MM.1S (cell line): ENCODE results near the gene DACH2.

Experiments used
- DNase-seq: peaks from one replicate; pipeline ENCODE4 v3.0.0-alpha.2; 2015
- H2AFZ ChIP-seq: fragments of 300-600 bp; sonication (generic); 2 replicates; pipeline ENCODE4 v1.6.0; 2016; ENCODE audit warnings: antibody characterized with exemption, low read length
- H3F3A ChIP-seq: fragments of 300-600 bp; sonication (generic); 2 replicates; pipeline ENCODE4 v1.6.1; 2016; ENCODE audit warnings: mild to moderate bottlenecking, antibody characterized with exemption, low read length, moderate library complexity, mixed read lengths; ENCODE audit not compliant: insufficient read depth
- H3K27ac ChIP-seq: fragments of 300-600 bp; sonication (generic); 2 replicates; pipeline ENCODE4 v1.5.1; 2016; ENCODE audit warnings: mild to moderate bottlenecking, low read length
- H3K27me3 ChIP-seq: fragments of 300-600 bp; sonication (generic); replicated peaks from 2 replicates; pipeline ENCODE4 v1.6.0; 2016; ENCODE audit warnings: low read length; ENCODE audit not compliant: insufficient read depth
- H3K36me3 ChIP-seq: fragments of 300-600 bp; sonication (generic); replicated peaks from 2 replicates; pipeline ENCODE4 v1.6.1; 2016; ENCODE audit warnings: mild to moderate bottlenecking, low read length, mixed read lengths; ENCODE audit not compliant: insufficient read depth
- H3K4me1 ChIP-seq: fragments of 300-600 bp; sonication (generic); 2 replicates; pipeline ENCODE4 v1.6.1; 2016; ENCODE audit warnings: low read length, mixed read lengths
- H3K4me2 ChIP-seq: fragments of 300-600 bp; sonication (generic); 2 replicates; pipeline ENCODE4 v1.6.0; 2016; ENCODE audit warnings: low read depth, low read length
- H3K4me3 ChIP-seq: fragments of 300-600 bp; sonication (generic); 2 replicates; pipeline ENCODE4 v1.5.1; 2016; ENCODE audit warnings: low read length, mixed read lengths
- H3K79me2 ChIP-seq: fragments of 300-600 bp; sonication (generic); 2 replicates; pipeline ENCODE4 v1.6.1; 2016; ENCODE audit warnings: mixed run types, low read length, mixed read lengths
- H3K9ac ChIP-seq: fragments of 300-600 bp; sonication (generic); 2 replicates; pipeline ENCODE4 v1.6.1; 2016; ENCODE audit warnings: low read length, mixed read lengths
- H3K9me2 ChIP-seq: fragments of 300-600 bp; sonication (generic); replicated peaks from 2 replicates; pipeline ENCODE4 v1.6.1; 2016; ENCODE audit warnings: mild to moderate bottlenecking, low read length, mixed read lengths; ENCODE audit not compliant: insufficient read depth
- H3K9me3 ChIP-seq: fragments of 300-600 bp; sonication (generic); replicated peaks from 2 replicates; pipeline ENCODE4 v1.6.1; 2016; ENCODE audit warnings: mild to moderate bottlenecking, low read length, mixed read lengths; ENCODE audit not compliant: insufficient read depth
- H4K20me1 ChIP-seq: fragments of 300-600 bp; sonication (generic); 2 replicates; pipeline ENCODE4 v1.6.1; 2016; ENCODE audit warnings: mild to moderate bottlenecking, low read length, moderate library complexity, mixed read lengths; ENCODE audit not compliant: insufficient read depth
- EZH2 ChIP-seq: fragments of 300-600 bp; sonication (generic); optimal IDR thresholded peaks from 2 replicates; pipeline ENCODE3; 2017; ENCODE audit warnings: low read depth, mild to moderate bottlenecking, antibody characterized with exemption, low read length, mixed read lengths
- EZH2phosphoT487 ChIP-seq: fragments of 300-600 bp; sonication (generic); IDR thresholded peaks from 2 replicates; pipeline ENCODE4 v1.6.1; 2018; ENCODE audit warnings: antibody characterized with exemption, low read length
- TF ChIP-seq, protein P1 (sequence below): fragments of 300-600 bp; sonication (generic); IDR thresholded peaks from 2 replicates; pipeline ENCODE4 v1.5.1; 2016; ENCODE audit warnings: antibody characterized with exemption, low read length, mixed read lengths

Gene DACH2

DNA sequence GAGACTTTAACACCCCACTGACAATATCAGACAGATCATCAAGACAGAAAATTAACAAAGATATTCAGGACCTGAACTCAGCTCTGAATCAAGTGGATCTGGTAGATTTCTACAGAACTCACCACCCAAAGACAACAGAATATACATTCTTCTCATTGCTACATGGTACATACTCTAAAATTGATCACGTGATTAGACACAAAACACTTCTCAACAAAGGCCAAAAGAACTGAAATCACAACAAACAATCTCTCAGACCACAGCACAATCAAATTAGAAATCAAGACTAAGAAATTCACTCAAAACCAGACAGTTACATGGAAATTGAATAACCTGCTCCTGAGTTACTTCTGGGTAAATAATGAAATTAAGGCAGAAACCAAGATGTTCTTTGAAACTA lies 49.6 kb downstream of the DACH2 start:
- Histone ChIP-seq H3K4me2 (no peak overlapping the region), H3K9ac (no peak overlapping the region), H3K9me2 (no peaks in the 10 kb centered on the region), H3K79me2 (no peaks in the 10 kb centered on the region), H3K4me1 (no peaks in the 10 kb centered on the region), H3K36me3 (no peaks in the 10 kb centered on the region), H3K9me3 (no peaks in the 10 kb centered on the region), H3F3A (no peaks in the 10 kb centered on the region), H3K27me3 (no peaks in the 10 kb centered on the region), H4K20me1 (no peaks in the 10 kb centered on the region), H2AFZ (no peak overlapping the region), H3K4me3 (no peak overlapping the region), H3K27ac (no peak overlapping the region)
- DNase-seq = no peak
- TF ChIP-seq EZH2 = no peak
- TF ChIP-seq, protein P1, sequence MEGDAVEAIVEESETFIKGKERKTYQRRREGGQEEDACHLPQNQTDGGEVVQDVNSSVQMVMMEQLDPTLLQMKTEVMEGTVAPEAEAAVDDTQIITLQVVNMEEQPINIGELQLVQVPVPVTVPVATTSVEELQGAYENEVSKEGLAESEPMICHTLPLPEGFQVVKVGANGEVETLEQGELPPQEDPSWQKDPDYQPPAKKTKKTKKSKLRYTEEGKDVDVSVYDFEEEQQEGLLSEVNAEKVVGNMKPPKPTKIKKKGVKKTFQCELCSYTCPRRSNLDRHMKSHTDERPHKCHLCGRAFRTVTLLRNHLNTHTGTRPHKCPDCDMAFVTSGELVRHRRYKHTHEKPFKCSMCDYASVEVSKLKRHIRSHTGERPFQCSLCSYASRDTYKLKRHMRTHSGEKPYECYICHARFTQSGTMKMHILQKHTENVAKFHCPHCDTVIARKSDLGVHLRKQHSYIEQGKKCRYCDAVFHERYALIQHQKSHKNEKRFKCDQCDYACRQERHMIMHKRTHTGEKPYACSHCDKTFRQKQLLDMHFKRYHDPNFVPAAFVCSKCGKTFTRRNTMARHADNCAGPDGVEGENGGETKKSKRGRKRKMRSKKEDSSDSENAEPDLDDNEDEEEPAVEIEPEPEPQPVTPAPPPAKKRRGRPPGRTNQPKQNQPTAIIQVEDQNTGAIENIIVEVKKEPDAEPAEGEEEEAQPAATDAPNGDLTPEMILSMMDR = no peak
- no peak for TF ChIP-seq EZH2phosphoT487

DNA sequence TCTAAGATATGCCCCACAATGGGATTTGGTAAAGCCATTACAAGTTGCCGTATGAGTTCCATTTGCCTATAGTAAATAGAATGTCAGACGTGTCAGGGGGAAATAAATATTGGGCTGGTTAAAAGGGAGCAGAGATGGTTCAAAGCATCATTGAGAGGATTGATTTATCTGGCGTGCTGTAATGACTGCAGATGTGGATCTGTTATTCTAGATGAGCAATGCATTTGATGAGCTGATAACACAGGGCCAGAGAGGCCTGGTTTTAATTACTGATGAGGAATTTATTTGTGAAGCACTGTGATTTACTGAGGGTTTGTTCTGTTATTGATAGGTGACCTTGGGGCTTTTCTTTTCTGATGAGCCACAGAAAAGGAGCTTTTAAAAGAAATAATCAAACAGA lies 62.5 kb downstream of the DACH2 start:
- H3K4me3 ChIP-seq = no peak overlapping the region
- DNase-seq = no peak
- H3K9me2 ChIP-seq = no peaks in the 10 kb centered on the region
- no peaks in the 10 kb centered on the region for H3K27me3 ChIP-seq
- no peaks in the 10 kb centered on the region for H3K79me2 ChIP-seq
- no peak for TF ChIP-seq EZH2phosphoT487
- TF ChIP-seq EZH2 = no peak
- TF ChIP-seq, protein P1 = no peak
- H3K9ac ChIP-seq = no peak overlapping the region
- H3K4me1 ChIP-seq = no peaks in the 10 kb centered on the region
- no peak overlapping the region for H3K4me2 ChIP-seq
- no peaks in the 10 kb centered on the region for H3K9me3 ChIP-seq
- no peak overlapping the region for H2AFZ ChIP-seq
- H3K27ac ChIP-seq = no peak overlapping the region
- H3K36me3 ChIP-seq = no peaks in the 10 kb centered on the region
- no peaks in the 10 kb centered on the region for H4K20me1 ChIP-seq
- H3F3A ChIP-seq = no peaks in the 10 kb centered on the region

DNA sequence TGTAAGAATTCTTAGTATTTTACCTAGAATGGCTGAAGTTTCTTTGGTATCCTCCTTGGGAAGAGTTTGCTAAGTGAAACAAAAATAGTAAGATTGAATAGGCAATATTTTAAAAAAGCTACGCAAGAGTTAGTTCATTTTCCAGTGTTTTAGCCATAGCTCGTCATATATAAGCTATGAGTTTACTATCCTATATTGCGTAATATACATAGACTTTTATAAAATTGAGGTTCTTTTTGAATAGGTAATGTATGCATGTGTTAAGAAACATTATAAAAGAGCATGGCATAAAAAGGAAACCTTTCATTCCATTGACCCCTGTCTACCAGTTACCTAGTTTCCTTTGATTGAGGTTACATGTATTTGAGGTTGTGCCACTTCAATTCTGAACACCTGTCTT lies 67.0 kb downstream of the DACH2 start:
- H3K27me3 ChIP-seq = no peaks in the 10 kb centered on the region
- H3K9ac ChIP-seq = no peak overlapping the region
- H3K4me3 ChIP-seq = no peak overlapping the region
- no peak overlapping the region for H3K4me2 ChIP-seq
- H3K79me2 ChIP-seq = no peaks in the 10 kb centered on the region
- no peaks in the 10 kb centered on the region for H3K9me2 ChIP-seq
- H3K4me1 ChIP-seq = no peaks in the 10 kb centered on the region
- H3F3A ChIP-seq = no peaks in the 10 kb centered on the region
- DNase-seq = no peak
- H3K27ac ChIP-seq = no peak overlapping the region
- H3K9me3 ChIP-seq = no peaks in the 10 kb centered on the region
- no peak overlapping the region for H2AFZ ChIP-seq
- no peak for TF ChIP-seq EZH2phosphoT487
- TF ChIP-seq, protein P1 = no peak
- no peak for TF ChIP-seq EZH2
- H4K20me1 ChIP-seq = no peaks in the 10 kb centered on the region
- H3K36me3 ChIP-seq = no peaks in the 10 kb centered on the region
